Stimulated activated naive CD8-positive, alpha-beta T cell treated with anti-CD3 and anti-CD28 coated beads, Interleukin-15, Interleukin-2, amounts not matched to agents 100 ng/mL and 50 ng/mL, for 24 hours (primary cell): Measurements from ENCODE around the gene TM7SF2.

ENCODE experiments used
- H3K27ac Mint-ChIP-seq: one replicate; pipeline ENCODE4 v1.8.0; 2021; ENCODE audit warnings: mild to moderate bottlenecking, mixed read lengths
- H3K27me3 Mint-ChIP-seq: one replicate; pipeline ENCODE4 v1.8.0; 2021; ENCODE audit warnings: mixed read lengths
- H3K36me3 Mint-ChIP-seq: one replicate; pipeline ENCODE4 v1.8.0; 2021; ENCODE audit warnings: low read depth, mixed read lengths
- H3K4me1 Mint-ChIP-seq: one replicate; pipeline ENCODE4 v1.8.0; 2021; ENCODE audit warnings: low read depth, mixed read lengths
- H3K4me3 Mint-ChIP-seq: one replicate; pipeline ENCODE4 v1.8.0; 2021; ENCODE audit warnings: mild to moderate bottlenecking, mixed read lengths
- H3K9me3 Mint-ChIP-seq: one replicate; pipeline ENCODE4 v1.8.0; 2021; ENCODE audit warnings: mixed read lengths

Gene TM7SF2

GRCh38 chr11:65127473-65128181, 16.0 kb downstream of the TM7SF2 start:
- peaks cover 33% of the 10 kb centered on the region for H3K36me3 Mint-ChIP-seq
- H3K27ac Mint-ChIP-seq = no peak overlapping the region
- H3K4me3 Mint-ChIP-seq = no peak overlapping the region
- no peaks in the 10 kb centered on the region for H3K9me3 Mint-ChIP-seq
- peaks cover 34% of the 10 kb centered on the region for H3K4me1 Mint-ChIP-seq
- no peaks in the 10 kb centered on the region for H3K27me3 Mint-ChIP-seq

GRCh38 chr11:65128182-65129145, 16.8 kb downstream of the TM7SF2 start:
- Mint-ChIP-seq H3K4me1 (peaks cover 36% of the 10 kb centered on the region), H3K27ac (no peak overlapping the region), H3K27me3 (no peaks in the 10 kb centered on the region), H3K4me3 (no peak overlapping the region), H3K36me3 (peaks cover 33% of the 10 kb centered on the region), H3K9me3 (no peaks in the 10 kb centered on the region)

- Mint-ChIP-seq H3K4me1 (peaks cover 34% of the 10 kb centered on the region), H3K36me3 (peaks cover 26% of the 10 kb centered on the region), H3K27me3 (no peaks in the 10 kb centered on the region), H3K4me3 (no peak overlapping the region), H3K9me3 (no peaks in the 10 kb centered on the region), H3K27ac (no peak overlapping the region)
Observed at GRCh38 chr11:65129649-65130441, 18.2 kb downstream of the TM7SF2 start.

- Mint-ChIP-seq H3K4me1 (peaks cover 43% of the 10 kb centered on the region), H3K4me3 (no peak overlapping the region), H3K36me3 (peaks cover 22% of the 10 kb centered on the region), H3K27me3 (no peaks in the 10 kb centered on the region), H3K27ac (no peak overlapping the region), H3K9me3 (no peaks in the 10 kb centered on the region)
Observed at GRCh38 chr11:65130631-65131416, 19.2 kb downstream of the TM7SF2 start.

GRCh38 chr11:65131417-65131776, 19.7 kb downstream of the TM7SF2 start:
- H3K9me3 Mint-ChIP-seq = no peaks in the 10 kb centered on the region
- H3K4me1 Mint-ChIP-seq = peaks cover 49% of the 10 kb centered on the region
- H3K27me3 Mint-ChIP-seq = no peaks in the 10 kb centered on the region
- no peak overlapping the region for H3K27ac Mint-ChIP-seq
- peaks cover 19% of the 10 kb centered on the region for H3K36me3 Mint-ChIP-seq
- no peak overlapping the region for H3K4me3 Mint-ChIP-seq

- Mint-ChIP-seq H3K27ac (no peak overlapping the region), H3K9me3 (no peaks in the 10 kb centered on the region), H3K36me3 (peaks cover 14% of the 10 kb centered on the region), H3K4me3 (no peak overlapping the region), H3K4me1 (peaks cover 53% of the 10 kb centered on the region), H3K27me3 (no peaks in the 10 kb centered on the region)
Observed at GRCh38 chr11:65131895-65132237, 20.2 kb downstream of the TM7SF2 start.

GRCh38 chr11:65132238-65132987, 20.7 kb downstream of the TM7SF2 start:
- Mint-ChIP-seq H3K27ac (peak overlapping the region; percentile 100), H3K4me1 (peaks cover 54% of the 10 kb centered on the region), H3K27me3 (no peaks in the 10 kb centered on the region), H3K4me3 (peak overlapping the region; percentile 99), H3K9me3 (no peaks in the 10 kb centered on the region), H3K36me3 (peaks cover 9% of the 10 kb centered on the region)

DNA sequence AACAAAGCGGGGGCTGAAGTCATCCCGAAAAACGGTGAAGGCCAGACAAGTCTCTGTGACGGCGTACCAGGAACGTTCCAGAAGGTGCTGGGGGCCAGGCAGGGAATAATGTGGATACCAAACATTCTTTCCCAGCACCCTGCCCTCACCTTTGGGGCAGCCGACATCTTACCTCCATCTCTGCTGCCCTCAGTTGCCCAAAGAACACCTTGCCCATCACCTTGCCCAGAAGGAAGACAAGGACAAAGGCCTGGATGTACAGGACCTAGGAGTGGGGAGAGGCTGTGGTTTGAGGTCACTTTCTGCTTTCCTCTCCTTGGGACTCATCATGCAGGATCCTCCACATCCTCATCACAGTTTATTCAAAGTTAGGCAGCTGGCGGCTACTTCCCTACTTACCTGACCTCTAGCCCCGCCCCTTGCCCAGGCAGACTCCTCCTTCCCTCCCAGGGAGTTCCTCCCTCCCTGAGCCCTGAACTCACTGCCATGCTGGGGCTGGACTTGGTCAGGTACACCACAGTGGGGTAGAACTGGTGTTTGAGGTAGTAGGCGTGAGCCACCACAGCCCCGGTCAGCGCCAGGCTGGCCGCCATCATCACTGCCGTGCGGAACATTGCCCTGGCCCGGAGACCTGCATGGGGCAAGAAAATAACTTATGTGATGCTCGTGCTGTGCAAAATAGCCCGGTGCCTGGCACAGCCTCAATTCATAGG, 21.5 kb downstream of the TM7SF2 start:
- no peaks in the 10 kb centered on the region for H3K27me3 Mint-ChIP-seq
- peak overlapping the region; percentile 100 for H3K27ac Mint-ChIP-seq
- no peaks in the 10 kb centered on the region for H3K9me3 Mint-ChIP-seq
- H3K4me3 Mint-ChIP-seq = peak overlapping the region; percentile 99
- peaks cover 54% of the 10 kb centered on the region for H3K4me1 Mint-ChIP-seq
- peaks cover 7% of the 10 kb centered on the region for H3K36me3 Mint-ChIP-seq

DNA sequence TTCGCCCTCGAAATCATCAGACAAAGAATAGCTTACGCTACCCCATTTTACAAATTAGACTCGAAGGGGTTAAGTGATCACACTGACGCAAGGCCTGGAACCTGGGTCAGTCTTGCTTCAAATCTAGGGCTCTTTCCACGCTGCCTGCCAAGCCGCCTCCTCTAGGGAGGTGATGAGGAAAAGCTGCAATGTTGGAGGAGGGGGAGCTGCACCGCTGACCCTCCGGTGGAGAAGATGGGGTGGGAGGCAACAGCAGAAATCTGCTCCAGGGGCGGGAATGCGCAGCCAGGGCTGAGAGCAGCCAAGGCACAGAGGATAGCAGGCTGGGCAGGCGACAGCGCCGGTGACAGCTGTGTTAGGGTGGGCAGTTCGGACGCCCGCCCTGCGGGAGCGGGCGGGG, 22.1 kb downstream of the TM7SF2 start:
- Mint-ChIP-seq H3K27ac (peak overlapping the region; percentile 100), H3K4me3 (peak overlapping the region; percentile 99), H3K27me3 (no peaks in the 10 kb centered on the region), H3K9me3 (no peaks in the 10 kb centered on the region), H3K4me1 (peaks cover 54% of the 10 kb centered on the region), H3K36me3 (peaks cover 7% of the 10 kb centered on the region)

DNA sequence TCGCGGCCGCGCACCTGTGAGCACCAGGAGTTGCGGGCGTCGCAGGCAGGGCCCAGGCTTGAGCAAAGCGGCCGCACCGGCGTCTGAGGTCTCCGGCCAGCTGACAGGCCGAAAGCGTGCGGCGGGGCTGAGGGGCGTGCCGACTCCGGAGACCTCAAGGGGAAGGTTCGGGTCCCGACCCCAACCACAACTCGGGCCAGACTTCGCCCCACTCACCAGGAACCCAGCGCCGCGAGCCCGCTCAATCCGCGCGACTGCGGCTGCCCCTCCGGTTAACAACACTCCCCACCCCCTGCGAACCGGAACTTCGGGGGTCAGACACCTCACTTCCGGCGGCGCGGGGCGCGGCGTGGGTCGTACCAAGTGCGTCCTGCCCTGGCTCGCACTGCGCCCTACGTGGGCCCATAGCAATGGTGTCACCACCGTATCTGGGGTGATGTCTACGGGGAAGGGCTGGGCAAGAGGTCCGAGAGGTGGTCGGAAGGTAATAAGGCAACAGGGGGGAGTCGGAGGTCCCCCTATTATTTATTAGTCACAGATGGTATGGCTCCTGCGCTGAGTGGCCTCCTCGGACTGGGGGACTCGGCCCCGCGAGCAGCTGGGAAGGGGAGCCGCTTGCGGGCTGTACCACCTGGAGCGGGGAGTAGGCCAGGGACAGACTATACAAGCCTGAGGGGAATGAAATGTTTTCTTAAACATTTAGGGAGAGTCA, 22.7 kb downstream of the TM7SF2 start, which contains the start of gene SYVN1:
TSS of gene SYVN1 (minus strand) at position 280 of the 712 bp plus-strand sequence. CDS start 918 bp downstream, outside the sequence.
- H3K27ac Mint-ChIP-seq = peak within 1 kb of the TSS; percentile 100
- peaks cover 54% of the 10 kb centered on the region for H3K4me1 Mint-ChIP-seq
- peaks cover 7% of the 10 kb centered on the region for H3K36me3 Mint-ChIP-seq
- H3K27me3 Mint-ChIP-seq = no peaks in the 10 kb centered on the region
- no peaks in the 10 kb centered on the region for H3K9me3 Mint-ChIP-seq
- H3K4me3 Mint-ChIP-seq = peak within 1 kb of the TSS; percentile 99

GRCh38 chr11:65134952-65135632, 23.4 kb downstream of the TM7SF2 start:
- H3K4me3 Mint-ChIP-seq = peak overlapping the region; percentile 99
- H3K9me3 Mint-ChIP-seq = no peaks in the 10 kb centered on the region
- no peaks in the 10 kb centered on the region for H3K27me3 Mint-ChIP-seq
- peak overlapping the region; percentile 100 for H3K27ac Mint-ChIP-seq
- peaks cover 54% of the 10 kb centered on the region for H3K4me1 Mint-ChIP-seq
- H3K36me3 Mint-ChIP-seq = peaks cover 7% of the 10 kb centered on the region

GRCh38 chr11:65135633-65136145, 24.0 kb downstream of the TM7SF2 start:
- no peaks in the 10 kb centered on the region for H3K9me3 Mint-ChIP-seq
- H3K27me3 Mint-ChIP-seq = no peaks in the 10 kb centered on the region
- peak overlapping the region; percentile 100 for H3K27ac Mint-ChIP-seq
- H3K4me3 Mint-ChIP-seq = peak overlapping the region; percentile 99
- peaks cover 7% of the 10 kb centered on the region for H3K36me3 Mint-ChIP-seq
- H3K4me1 Mint-ChIP-seq = peaks cover 50% of the 10 kb centered on the region
